Keratinocyte (primary cell): ENCODE results near the gene PCBD2. TPM values are rescaled to one million over a fixed set of nuclear protein-coding genes. Genes with fewer than 3 reads are reported as not detected.

Experiments
- DNase-seq: peaks from one replicate; pipeline ENCODE4 v3.0.0-alpha.2; 2011; ENCODE audit warnings: low read depth, missing footprints, low spot score
- FAIRE-seq: peaks from 2 replicates; lab custom pipeline; 2011; peaks lifted over from hg19 to GRCh38; lab: Jason Lieb, UNC
- H2AFZ ChIP-seq: 2 replicates; pipeline ENCODE4 v1.6.0; 2012; ENCODE audit warnings: low read length, control low read depth, inconsistent platforms; ENCODE audit not compliant: control insufficient read depth
- H3K27ac ChIP-seq: 2 replicates; pipeline ENCODE4 v1.5.1; 2011; ENCODE audit warnings: low read length; ENCODE audit not compliant: control insufficient read depth, insufficient read depth
- H3K27me3 ChIP-seq: 3 replicates; pipeline ENCODE4 v1.6.0; 2011; ENCODE audit warnings: low read length; ENCODE audit not compliant: control insufficient read depth, insufficient read depth; ENCODE audit errors: extremely low read depth
- H3K36me3 ChIP-seq, 2 experiments: 2 replicates in 1 of 2; 3 replicates in 1 of 2; pipeline ENCODE4 v1.5.1; 2011; ENCODE audit warnings: low read length in 2 of 2, mild to moderate bottlenecking in 1 of 2; ENCODE audit not compliant: control insufficient read depth in 2 of 2, insufficient read depth in 2 of 2; ENCODE audit errors: extremely low read depth in 1 of 2
- H3K4me1 ChIP-seq: 3 replicates; pipeline ENCODE4 v1.5.1; 2011; ENCODE audit warnings: low read length; ENCODE audit not compliant: control insufficient read depth, insufficient read depth; ENCODE audit errors: extremely low read depth
- H3K4me2 ChIP-seq: 3 replicates; pipeline ENCODE4 v1.6.0; 2011; ENCODE audit warnings: low read depth, low read length; ENCODE audit not compliant: control insufficient read depth, insufficient read depth; ENCODE audit errors: extremely low read depth
- H3K4me3 ChIP-seq, 3 experiments: fragments of 200-600 bp in 1 of 3; sonication (generic) in 1 of 3; 2 replicates in 2 of 3; 3 replicates in 1 of 3; pipeline ENCODE4 v1.5.1; 2011 to 2016; ENCODE audit warnings: low read length in 3 of 3, mild to moderate bottlenecking in 3 of 3, control low read depth in 2 of 3, inconsistent platforms in 1 of 3, low read depth in 1 of 3, mixed read lengths in 1 of 3, mixed run types in 1 of 3, moderate library complexity in 1 of 3; ENCODE audit not compliant: control insufficient read depth in 2 of 3, insufficient read depth in 2 of 3; ENCODE audit errors: extremely low read depth in 1 of 3
- H3K79me2 ChIP-seq: 2 replicates; pipeline ENCODE4 v1.6.0; 2012; ENCODE audit warnings: low read length; ENCODE audit not compliant: control insufficient read depth, insufficient read depth
- H3K9ac ChIP-seq: 3 replicates; pipeline ENCODE4 v1.6.0; 2011; ENCODE audit warnings: low read length; ENCODE audit not compliant: control insufficient read depth, insufficient read depth; ENCODE audit errors: extremely low read depth
- H3K9me1 ChIP-seq: 3 replicates; pipeline ENCODE4 v1.6.0; 2011; ENCODE audit warnings: low read length; ENCODE audit not compliant: control insufficient read depth, insufficient read depth; ENCODE audit errors: extremely low read depth
- H3K9me3 ChIP-seq: 2 replicates; pipeline ENCODE4 v1.5.1; 2012; ENCODE audit warnings: low read depth, low read length; ENCODE audit not compliant: control insufficient read depth
- H4K20me1 ChIP-seq: 3 replicates; pipeline ENCODE4 v1.6.0; 2011; ENCODE audit warnings: low read length; ENCODE audit not compliant: control insufficient read depth, insufficient read depth; ENCODE audit errors: extremely low read depth
- CTCF ChIP-seq, 3 experiments: IDR thresholded peaks in 1 of 3; conservative IDR thresholded peaks in 1 of 3; optimal IDR thresholded peaks in 1 of 3; 2 replicates in 2 of 3; 3 replicates in 1 of 3; pipeline versions ENCODE3 to v1.5.1; 2011; ENCODE audit warnings: low read length in 3 of 3, mild to moderate bottlenecking in 3 of 3, moderate library complexity in 2 of 3, control low read depth in 1 of 3, inconsistent platforms in 1 of 3; ENCODE audit not compliant: insufficient read depth in 2 of 3; ENCODE audit errors: extremely low read depth in 1 of 3
- EZH2 ChIP-seq: IDR thresholded peaks from one replicate; pipeline ENCODE4 v1.6.1; 2012; ENCODE audit warnings: inconsistent platforms, mild to moderate bottlenecking, low read length, moderate library complexity
- dilution Hi-C: fragments of 300-500 bp; cut with MboI; formaldehyde crosslinking; loops from one replicate; pipeline ENCODE4 v1.7.0; 2020; ENCODE audit warnings: low sequenced_read_pairs; ENCODE audit not compliant: extremely low pct_ligation_motif_present
- polyA plus RNA-seq, 5 experiments: library from polyadenylated mRNA; depleted of rRNA in 3 of 5; stranded (reverse) in 3 of 5; stranded (forward) in 1 of 5; unstranded in 1 of 5; fragments of >200 nt; gene quantifications; 1 replicate in 1 of 5; 2 replicates in 3 of 5; 3 replicates in 1 of 5; pipeline versions ENCODE4 v1.2.1 to v1.2.3, GENCODE V29; 2011 to 2012; ENCODE audit warnings: missing spikeins in 2 of 5, low read depth in 1 of 5, low replicate concordance in 1 of 5

PCBD2 gene
- polyA plus RNA-seq, 1 donor (not counting 4 experiments of a cell fraction or from before 2014, with no cell fraction given), result 6.2 TPM

GRCh38 chr5:134949316-134949715, 44.4 kb downstream of the PCBD2 start:
- no peaks in the 10 kb centered on the region for H4K20me1 ChIP-seq
- dilution Hi-C loops, result no loop called here
- H3K27me3 ChIP-seq, result no peaks in the 10 kb centered on the region
- no peak for TF ChIP-seq CTCF (optimal IDR thresholded peaks at IDR 0.05 in 1 of 3, IDR thresholded peaks at IDR 0.05 in 1 of 3, conservative IDR thresholded peaks at IDR 0.05 in 1 of 3; ENCODE audit: extremely low read depth in 1 of 3, insufficient read depth in 2 of 3, low read length in 3 of 3)
- no peak for TF ChIP-seq EZH2
- no peak overlapping the region for H2AFZ ChIP-seq
- no peak overlapping the region for H3K9ac ChIP-seq
- no peaks in the 10 kb centered on the region for H3K36me3 ChIP-seq
- no peak overlapping the region for H3K27ac ChIP-seq
- no peaks in the 10 kb centered on the region for H3K79me2 ChIP-seq
- H3K9me1 ChIP-seq, result no peaks in the 10 kb centered on the region
- H3K4me3 ChIP-seq, result no peak overlapping the region
- FAIRE-seq, result peak; percentile 5
- DNase-seq, result no peak
- H3K4me2 ChIP-seq, result no peak overlapping the region
- H3K4me1 ChIP-seq, result peaks cover 4% of the 10 kb centered on the region
- H3K9me3 ChIP-seq, result no peaks in the 10 kb centered on the region

DNA sequence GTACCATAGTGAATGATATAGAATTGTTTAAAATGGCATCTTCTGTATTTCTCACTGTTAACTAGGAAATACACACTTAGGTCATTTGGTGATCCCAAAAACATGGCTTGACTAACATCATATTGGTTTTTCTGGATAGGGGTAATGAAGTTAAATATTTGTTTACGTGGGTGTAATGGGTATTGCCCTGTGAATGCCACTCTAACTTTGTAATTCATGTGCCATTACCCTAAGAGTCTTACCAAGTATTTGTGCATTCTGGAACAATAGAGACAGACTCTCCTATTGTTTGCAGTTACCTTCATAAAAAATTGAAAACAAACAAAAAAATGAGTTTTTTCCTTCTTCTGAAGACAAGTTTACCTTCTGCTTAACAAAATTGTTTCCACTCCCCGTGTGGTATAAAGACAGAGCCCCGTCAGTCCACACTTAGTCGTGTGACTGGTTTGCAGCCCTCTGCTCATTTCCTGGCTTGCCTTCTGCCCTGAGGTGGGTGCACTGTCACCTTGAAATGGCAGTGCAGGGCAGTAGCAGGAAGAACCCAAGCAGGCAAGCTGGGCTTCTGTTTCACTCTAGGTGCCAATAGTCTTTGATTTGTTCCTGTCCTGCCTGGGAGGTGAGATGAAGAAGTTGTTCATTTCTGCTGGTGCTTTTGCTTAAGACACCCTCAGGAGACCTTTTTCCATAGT, 53.1 kb downstream of the PCBD2 start:
- dilution Hi-C loops, result no loop called here
- FAIRE-seq, result no peak
- no peaks in the 10 kb centered on the region for H3K4me1 ChIP-seq

More for the DNA sequence above, 53.1 kb downstream of the PCBD2 start:
- no peaks in the 10 kb centered on the region for H3K9me1 ChIP-seq
- H2AFZ ChIP-seq, result no peak overlapping the region
- peaks cover 0 to 1% of the 10 kb centered on the region in 2 experiments for H3K36me3 ChIP-seq
- no peaks in the 10 kb centered on the region for H4K20me1 ChIP-seq
- H3K79me2 ChIP-seq, result no peaks in the 10 kb centered on the region
- no peak for DNase-seq
- TF ChIP-seq CTCF (optimal IDR thresholded peaks at IDR 0.05 in 1 of 3, IDR thresholded peaks at IDR 0.05 in 1 of 3, conservative IDR thresholded peaks at IDR 0.05 in 1 of 3; ENCODE audit: extremely low read depth in 1 of 3, insufficient read depth in 2 of 3, low read length in 3 of 3) (no peak), EZH2 (no peak)
- no peaks in the 10 kb centered on the region for H3K27me3 ChIP-seq
- H3K27ac ChIP-seq, result no peak overlapping the region
- H3K9me3 ChIP-seq, result no peaks in the 10 kb centered on the region
- no peak overlapping the region for H3K9ac ChIP-seq
- no peak overlapping the region for H3K4me3 ChIP-seq
- no peak overlapping the region for H3K4me2 ChIP-seq
